ENCODE data around the gene TBL1XR1. TPM values are rescaled to one million over a fixed set of nuclear protein-coding genes. Genes with fewer than 3 reads are reported as not detected.
"Not testable (repeated sequence)": the region's sequence is repeated elsewhere in the genome, so short reads cannot be mapped to it uniquely, and the experiment has no call there.

TBL1XR1 gene
- total RNA-seq, 4 donors from 2014 or later, result 58.5 to 106 (median 77.9) TPM

DNA sequence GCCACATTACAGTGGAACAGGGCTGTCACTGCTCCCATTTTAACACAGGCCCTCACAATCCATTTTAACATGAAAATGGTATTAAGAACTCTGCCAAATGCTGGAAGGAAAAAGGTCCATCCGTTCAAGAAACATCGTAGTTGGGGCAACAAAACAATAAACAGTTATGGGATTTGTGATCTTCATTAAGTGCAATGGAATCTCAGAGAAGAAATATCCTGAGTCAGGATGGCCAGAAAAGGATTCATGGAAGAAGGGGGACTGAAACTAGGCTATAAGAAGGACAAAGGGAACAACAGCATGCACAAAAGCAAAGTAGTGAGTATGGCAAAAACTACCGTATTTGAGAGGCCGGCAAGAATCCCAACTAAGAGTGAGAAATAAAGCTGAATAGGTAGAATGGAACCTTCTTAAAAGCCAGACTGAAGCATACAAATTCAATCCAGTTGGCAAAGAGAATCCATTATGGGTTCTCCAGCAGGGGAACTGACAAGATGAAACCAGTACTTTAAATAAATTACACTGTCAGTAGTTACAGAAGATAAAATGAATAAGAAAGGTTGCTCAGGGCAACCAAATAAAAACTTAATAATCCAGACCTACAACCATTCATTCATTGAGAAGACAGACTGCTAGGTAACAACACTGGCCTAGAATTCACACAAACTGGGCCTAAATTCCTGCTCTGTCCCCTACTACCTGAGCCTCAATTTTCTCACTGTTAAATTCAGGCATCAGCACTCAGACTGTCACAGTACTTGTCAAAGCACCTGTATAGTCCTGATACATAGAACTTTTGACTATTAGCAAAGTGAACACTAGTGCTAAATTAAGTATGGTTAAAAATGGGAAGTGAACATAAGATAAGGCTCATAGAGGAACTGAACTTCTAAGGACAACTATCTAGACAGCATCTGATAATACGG lies 6.3 kb downstream of the TBL1XR1 start:
- TF ChIP-seq, protein P1, sequence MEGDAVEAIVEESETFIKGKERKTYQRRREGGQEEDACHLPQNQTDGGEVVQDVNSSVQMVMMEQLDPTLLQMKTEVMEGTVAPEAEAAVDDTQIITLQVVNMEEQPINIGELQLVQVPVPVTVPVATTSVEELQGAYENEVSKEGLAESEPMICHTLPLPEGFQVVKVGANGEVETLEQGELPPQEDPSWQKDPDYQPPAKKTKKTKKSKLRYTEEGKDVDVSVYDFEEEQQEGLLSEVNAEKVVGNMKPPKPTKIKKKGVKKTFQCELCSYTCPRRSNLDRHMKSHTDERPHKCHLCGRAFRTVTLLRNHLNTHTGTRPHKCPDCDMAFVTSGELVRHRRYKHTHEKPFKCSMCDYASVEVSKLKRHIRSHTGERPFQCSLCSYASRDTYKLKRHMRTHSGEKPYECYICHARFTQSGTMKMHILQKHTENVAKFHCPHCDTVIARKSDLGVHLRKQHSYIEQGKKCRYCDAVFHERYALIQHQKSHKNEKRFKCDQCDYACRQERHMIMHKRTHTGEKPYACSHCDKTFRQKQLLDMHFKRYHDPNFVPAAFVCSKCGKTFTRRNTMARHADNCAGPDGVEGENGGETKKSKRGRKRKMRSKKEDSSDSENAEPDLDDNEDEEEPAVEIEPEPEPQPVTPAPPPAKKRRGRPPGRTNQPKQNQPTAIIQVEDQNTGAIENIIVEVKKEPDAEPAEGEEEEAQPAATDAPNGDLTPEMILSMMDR (IDR thresholded peaks at IDR 0.05), result no peak
- ATAC-seq (ENCODE audit: low FRiP score) (no peak), DNase-seq (ENCODE audit: low spot score) (no peak)

DNA sequence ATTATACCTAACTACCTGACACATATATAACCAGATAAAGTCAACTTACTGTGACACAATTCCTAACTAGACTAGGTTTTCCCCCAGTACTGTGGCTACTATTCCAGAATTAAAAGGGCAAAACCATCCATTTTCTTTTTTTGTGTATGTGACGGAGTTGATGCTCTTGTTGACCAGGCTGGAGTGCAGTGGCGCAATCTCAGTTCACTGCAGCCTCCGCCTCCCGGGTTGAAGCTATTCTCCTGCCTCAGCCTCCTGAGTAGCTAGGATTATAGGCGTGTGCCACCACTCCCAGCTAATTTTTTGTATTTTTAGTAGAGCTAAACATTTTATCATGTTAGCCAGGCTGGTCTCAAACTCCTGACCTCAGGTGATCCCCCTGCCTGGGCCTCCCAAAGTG lies 7.1 kb downstream of the TBL1XR1 start:
- not testable (repeated sequence) for ATAC-seq (ENCODE audit: low FRiP score); DNase-seq (ENCODE audit: low spot score)

GRCh38 chr3:177188325-177188724 lies 9.0 kb downstream of the TBL1XR1 start:
- ATAC-seq (ENCODE audit: low FRiP score), result not testable (repeated sequence)

DNA sequence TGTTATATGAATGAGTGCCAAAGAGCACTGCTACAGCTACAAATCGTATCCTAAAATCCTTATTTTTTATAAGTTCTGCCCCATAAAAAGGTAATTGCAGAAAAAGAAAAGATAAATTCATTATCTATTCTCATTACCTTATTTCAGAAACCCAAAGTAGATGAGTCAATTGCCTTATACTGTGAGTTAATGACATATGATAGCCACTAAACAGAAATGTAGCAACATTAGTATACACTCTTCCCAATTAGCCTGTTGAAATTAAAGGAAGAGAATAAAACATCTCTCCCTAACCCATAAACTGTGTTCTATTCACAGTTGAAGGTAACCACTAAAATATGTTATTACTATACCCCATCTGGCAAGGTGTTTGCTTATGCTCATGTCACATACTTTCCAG lies 11.0 kb downstream of the TBL1XR1 start:
- ATAC-seq (ENCODE audit: low FRiP score) (no peak), DNase-seq (ENCODE audit: low spot score) (no peak)

More at GRCh38 chr3:177188325-177188724, 9.0 kb downstream of the TBL1XR1 start:
- DNase-seq (ENCODE audit: low spot score), result not testable (repeated sequence)

GRCh38 chr3:177185035-177185574 lies 12.2 kb downstream of the TBL1XR1 start:
- TF ChIP-seq, protein P1 (IDR thresholded peaks at IDR 0.05), result no peak
- DNase-seq (ENCODE audit: low spot score) (no peak), ATAC-seq (ENCODE audit: low FRiP score) (no peak)

More for the DNA sequence above, 11.0 kb downstream of the TBL1XR1 start:
- TF ChIP-seq, protein P1 (IDR thresholded peaks at IDR 0.05), result no peak

DNA sequence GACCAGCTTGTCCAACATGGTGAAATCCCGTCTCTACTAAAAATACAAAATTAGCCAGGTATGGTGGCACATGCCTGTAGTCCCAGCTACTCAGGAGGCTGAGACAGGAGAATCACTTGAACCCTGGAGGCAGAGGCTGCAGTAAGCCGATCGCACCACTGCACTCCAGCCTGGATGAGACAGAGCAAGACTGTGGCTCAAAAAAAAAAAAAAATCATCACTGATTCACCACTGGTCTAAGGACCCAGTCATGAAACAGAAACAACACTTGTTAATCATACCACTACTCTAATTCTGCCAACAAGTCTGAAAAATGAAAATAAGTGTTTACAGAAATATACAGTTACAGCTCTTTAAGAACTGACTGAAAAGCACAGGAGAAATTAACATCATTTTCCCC lies 12.7 kb downstream of the TBL1XR1 start:
- DNase-seq (ENCODE audit: low spot score); ATAC-seq (ENCODE audit: low FRiP score): not testable (repeated sequence)

GRCh38 chr3:177182352-177182751 lies 14.9 kb downstream of the TBL1XR1 start:
- DNase-seq (ENCODE audit: low spot score) (no peak), ATAC-seq (ENCODE audit: low FRiP score) (no peak)
- TF ChIP-seq, protein P1 (IDR thresholded peaks at IDR 0.05), result no peak

GRCh38 chr3:177181418-177181817 lies 15.9 kb downstream of the TBL1XR1 start:
- DNase-seq (ENCODE audit: low spot score) (no peak), ATAC-seq (ENCODE audit: low FRiP score) (no peak)
- TF ChIP-seq, protein P1 (IDR thresholded peaks at IDR 0.05), result no peak

Data from omental fat pad (tissue), 4 donors.